H9 (cell line): ENCODE data around the gene IL21R. TPM values are rescaled to one million over a fixed set of nuclear protein-coding genes. Genes with fewer than 3 reads are reported as not detected.

ENCODE experiments used
- DNase-seq: peaks from one replicate; pipeline ENCODE4 v3.0.0-alpha.2; 2017
- H2AFZ ChIP-seq: one replicate; pipeline ENCODE4 v1.6.1; 2013; ENCODE audit warnings: mild to moderate bottlenecking, low read length, control low read depth, moderate library complexity
- H2AK5ac ChIP-seq: 2 replicates; pipeline ENCODE4 v1.6.1; 2013; ENCODE audit warnings: low read length, control low read depth, mixed read lengths; ENCODE audit not compliant: insufficient read length
- H2BK120ac ChIP-seq: one replicate; pipeline ENCODE4 v1.6.1; 2013; ENCODE audit warnings: low read depth, mild to moderate bottlenecking, low read length, control low read depth, inconsistent platforms; ENCODE audit not compliant: poor library complexity, severe bottlenecking
- H2BK12ac ChIP-seq: 2 replicates; pipeline ENCODE4 v1.6.1; 2013; ENCODE audit warnings: low read length, control low read depth, mixed read lengths, low read depth; ENCODE audit not compliant: insufficient read length
- H2BK15ac ChIP-seq: 2 replicates; pipeline ENCODE4 v1.6.1; 2013; ENCODE audit warnings: low read depth, low read length, control low read depth
- H2BK20ac ChIP-seq: one replicate; pipeline ENCODE4 v1.6.1; 2013; ENCODE audit warnings: low read depth, mild to moderate bottlenecking, low read length, control low read depth, inconsistent platforms; ENCODE audit not compliant: poor library complexity, severe bottlenecking
- H2BK5ac ChIP-seq: 2 replicates; pipeline ENCODE4 v1.6.1; 2013; ENCODE audit warnings: low read length, control low read depth, mixed read lengths; ENCODE audit not compliant: insufficient read length
- H3K14ac ChIP-seq: 2 replicates; pipeline ENCODE4 v1.6.1; 2013; ENCODE audit warnings: low read length, control low read depth; ENCODE audit not compliant: insufficient read depth
- H3K18ac ChIP-seq: 2 replicates; pipeline ENCODE4 v1.6.1; 2013; ENCODE audit warnings: low read depth, mild to moderate bottlenecking, mixed read lengths, low read length, control low read depth; ENCODE audit not compliant: insufficient read length
- H3K23ac ChIP-seq: 2 replicates; pipeline ENCODE4 v1.6.1; 2013; ENCODE audit warnings: low read length, control low read depth, mixed read lengths, low read depth; ENCODE audit not compliant: insufficient read length
- H3K23me2 ChIP-seq: 2 replicates; pipeline ENCODE4 v1.6.1; 2013; ENCODE audit warnings: low read depth, mild to moderate bottlenecking, mixed read lengths, low read length, control low read depth; ENCODE audit not compliant: insufficient read length, poor library complexity, severe bottlenecking
- H3K27ac ChIP-seq: 2 replicates; pipeline ENCODE4 v1.5.1; 2013; ENCODE audit warnings: low read length, control low read depth, mixed read lengths, low read depth; ENCODE audit not compliant: insufficient read length
- H3K27me3 ChIP-seq: 2 replicates; pipeline ENCODE4 v1.6.1; 2013; ENCODE audit warnings: low read length, control low read depth, inconsistent platforms; ENCODE audit not compliant: insufficient read depth
- H3K4ac ChIP-seq: 2 replicates; pipeline ENCODE4 v1.6.1; 2013; ENCODE audit warnings: low read depth, mild to moderate bottlenecking, control low read depth, inconsistent platforms, low read length, moderate library complexity
- H3K4me1 ChIP-seq: 2 replicates; pipeline ENCODE4 v1.6.1; 2013; ENCODE audit warnings: low read length, control low read depth, inconsistent platforms; ENCODE audit not compliant: insufficient read depth
- H3K4me2 ChIP-seq: 2 replicates; pipeline ENCODE4 v1.6.1; 2013; ENCODE audit warnings: low read length, control low read depth, mixed read lengths; ENCODE audit not compliant: insufficient read length, insufficient read depth
- H3K56ac ChIP-seq: 2 replicates; pipeline ENCODE4 v1.6.1; 2013; ENCODE audit warnings: low read depth, mild to moderate bottlenecking, mixed read lengths, low read length, control low read depth; ENCODE audit not compliant: insufficient read length
- H3K79me1 ChIP-seq: 2 replicates; pipeline ENCODE4 v1.6.1; 2013; ENCODE audit warnings: low read depth, mild to moderate bottlenecking, moderate library complexity, low read length, control low read depth, inconsistent platforms; ENCODE audit not compliant: insufficient read depth, poor library complexity, severe bottlenecking
- H3K79me2 ChIP-seq: 2 replicates; pipeline ENCODE4 v1.6.1; 2013; ENCODE audit warnings: low read length, control low read depth, inconsistent platforms; ENCODE audit not compliant: insufficient read depth
- H3K9ac ChIP-seq: 2 replicates; pipeline ENCODE4 v1.6.1; 2013; ENCODE audit warnings: low read length, control low read depth, mixed read lengths; ENCODE audit not compliant: insufficient read length; ENCODE audit errors: extremely low read depth
- H3K9me3 ChIP-seq: one replicate; pipeline ENCODE4 v1.6.1; 2013; ENCODE audit warnings: low read depth, low read length, inconsistent platforms; ENCODE audit not compliant: control insufficient read depth
- H3T11ph ChIP-seq: one replicate; pipeline ENCODE4 v1.6.1; 2013; ENCODE audit warnings: mild to moderate bottlenecking, low read length, control low read depth, inconsistent platforms
- H4K20me1 ChIP-seq: one replicate; pipeline ENCODE4 v1.6.1; 2013; ENCODE audit not compliant: control insufficient read depth, insufficient read length, insufficient read depth
- H4K5ac ChIP-seq: 2 replicates; pipeline ENCODE4 v1.6.1; 2013; ENCODE audit warnings: low read depth, mild to moderate bottlenecking, mixed read lengths, low read length, control low read depth; ENCODE audit not compliant: insufficient read length
- H4K8ac ChIP-seq: replicated peaks from 2 replicates; pipeline ENCODE4 v1.6.1; 2013; ENCODE audit warnings: low read length, control low read depth, mixed read lengths, low read depth; ENCODE audit not compliant: insufficient read length
- H4K91ac ChIP-seq: 2 replicates; pipeline ENCODE4 v1.6.1; 2013; ENCODE audit warnings: low read depth, mild to moderate bottlenecking, moderate library complexity, mixed read lengths, low read length, control low read depth; ENCODE audit not compliant: insufficient read length
- H3K27ac Mint-ChIP-seq, 3 experiments: 2 replicates in 2 of 3; 3 replicates in 1 of 3; pipeline ENCODE4 v1.8.0; 2020 to 2021; ENCODE audit warnings: mixed read lengths in 3 of 3, mild to moderate bottlenecking in 1 of 3, moderate library complexity in 1 of 3
- H3K27me3 Mint-ChIP-seq: 2 replicates; pipeline ENCODE4 v1.8.0; 2021; ENCODE audit warnings: low read depth, mild to moderate bottlenecking, moderate library complexity, mixed read lengths
- H3K36me3 Mint-ChIP-seq, 3 experiments: 2 replicates in 2 of 3; 3 replicates in 1 of 3; pipeline ENCODE4 v1.8.0; 2020 to 2021; ENCODE audit warnings: low read depth in 3 of 3, mixed read lengths in 3 of 3; ENCODE audit not compliant: insufficient read depth in 1 of 3
- H3K4me1 Mint-ChIP-seq, 2 experiments: 2 replicates each; pipeline ENCODE4 v1.8.0; 2020; ENCODE audit warnings: mixed read lengths in 2 of 2
- H3K4me3 Mint-ChIP-seq, 2 experiments: 2 replicates in 1 of 2; 3 replicates in 1 of 2; pipeline ENCODE4 v1.8.0; 2020 to 2021; ENCODE audit warnings: mild to moderate bottlenecking in 2 of 2, mixed read lengths in 2 of 2, moderate library complexity in 1 of 2
- H3K9me3 Mint-ChIP-seq, 2 experiments: 2 replicates in 1 of 2; 3 replicates in 1 of 2; pipeline ENCODE4 v1.8.0; 2020; ENCODE audit warnings: mild to moderate bottlenecking in 2 of 2, mixed read lengths in 2 of 2, moderate library complexity in 1 of 2
- CTCF ChIP-seq: fragments of 200-600 bp; sonication (generic); conservative IDR thresholded peaks from 3 replicates; pipeline ENCODE4 v1.8.0; 2021; ENCODE audit warnings: antibody characterized with exemption, mild to moderate bottlenecking
- WGBS: extraction: QIAGEN DNeasy Blood & Tissue Kit; methylation state at CpG from one replicate; pipeline ENCODE4 v1.1.7; 2013; ENCODE audit warnings: missing lambda C conversion rate, low lambda C conversion rate, mixed read lengths; ENCODE audit not compliant: insufficient read length; ENCODE audit errors: extremely low coverage; 5-methylcytosine and 5-hydroxymethylcytosine counted together
- total RNA-seq: library from RNA; stranded (reverse); gene quantifications from 2 replicates; pipeline ENCODE4 v1.2.1, GENCODE V29; 2021

IL21R gene
- total RNA-seq, 1 experiment from 2014 or later = 0.07 TPM

GRCh38 chr16:27485126-27485525 is 83.2 kb downstream of the IL21R start:
- Histone ChIP-seq H2BK5ac (no peak overlapping the region), H3K18ac (no peak overlapping the region), H2BK15ac (no peak overlapping the region), H3K27me3 (no peaks in the 10 kb centered on the region), H3K9ac (no peak overlapping the region), H4K5ac (no peak overlapping the region), H4K8ac (no peak overlapping the region), H2BK20ac (no peak overlapping the region), H3K79me2 (no peaks in the 10 kb centered on the region), H2AK5ac (no peak overlapping the region), H3K23me2 (no peaks in the 10 kb centered on the region), H3K4me2 (no peak overlapping the region), H3K4ac (no peak overlapping the region), H3K23ac (no peak overlapping the region), H2BK12ac (no peak overlapping the region), H4K91ac (no peak overlapping the region), H2BK120ac (no peak overlapping the region), H3K27ac (no peak overlapping the region), H3K14ac (no peak overlapping the region), H3K56ac (no peak overlapping the region), H3T11ph (no peak overlapping the region), H3K9me3 (no peaks in the 10 kb centered on the region), H3K4me1 (no peaks in the 10 kb centered on the region), H3K79me1 (no peaks in the 10 kb centered on the region), H2AFZ (no peak overlapping the region), H4K20me1 (no peaks in the 10 kb centered on the region)
- Mint-ChIP-seq H3K27me3 (no peaks in the 10 kb centered on the region), H3K4me1 (no peaks in the 10 kb centered on the region), H3K9me3 (no peaks in the 10 kb centered on the region), H3K36me3 (peaks cover 53 to 99% (median 95%) of the 10 kb centered on the region in 3 experiments), H3K4me3 (no peak overlapping the region), H3K27ac (peak overlapping the region in 1 of 3 experiments; percentile 30; a peak in 1 of 7 replicates)
- WGBS = no CpG with 5 or more reads among the region's 9 CpGs
- DNase-seq = no peak
- TF ChIP-seq CTCF = no peak
